GM18505 (cell line): ENCODE measurements around the gene RFX4.

ENCODE experiments used
- ATAC-seq: cut with Tn5 transposase; IDR thresholded peaks from one replicate; pipeline ENCODE4 v1.9.1; 2021; ENCODE audit not compliant: unreplicated experiment
- POLR2A ChIP-seq: IDR thresholded peaks from 4 replicates; pipeline ENCODE4 v1.6.1; 2011; ENCODE audit warnings: borderline replicate concordance; ENCODE audit not compliant: insufficient read depth, insufficient read length; ENCODE audit errors: extremely low read depth

RFX4 gene

GRCh38 chr12:106584104-106585064 is 1.6 kb downstream of the RFX4 start:
- no peak for ATAC-seq

DNA sequence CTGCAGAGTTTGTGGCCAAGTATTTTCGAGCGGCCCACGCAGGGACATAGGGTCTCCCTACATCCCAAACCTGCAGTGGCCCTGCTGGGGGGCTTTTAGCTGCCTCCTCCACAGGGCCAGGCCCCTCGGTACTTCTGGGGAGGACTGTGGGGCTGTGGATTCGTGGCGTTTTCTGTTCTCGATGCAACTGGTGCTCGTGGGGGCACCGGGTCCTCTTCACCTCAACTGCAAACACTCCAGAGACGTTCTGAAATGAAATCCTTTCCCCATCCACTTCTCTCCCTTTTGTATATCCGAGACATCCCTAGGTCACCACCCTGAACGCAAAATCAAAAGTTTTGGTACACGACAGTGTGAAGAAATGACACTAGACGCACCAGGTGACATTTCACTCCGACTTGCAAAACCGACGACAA is 2.3 kb downstream of the RFX4 start:
- TF ChIP-seq POLR2A, result no peak
- no peak for ATAC-seq

More at GRCh38 chr12:106584104-106585064, 1.6 kb downstream of the RFX4 start:
- no peak for TF ChIP-seq POLR2A

- TF ChIP-seq POLR2A, result no peak
- no peak for ATAC-seq
These were observed 2.9 kb downstream of the RFX4 start for GRCh38 chr12:106585521-106586277.

GRCh38 chr12:106586278-106586802 is 3.5 kb downstream of the RFX4 start:
- TF ChIP-seq POLR2A, result no peak
- no peak for ATAC-seq

- TF ChIP-seq POLR2A, result no peak
- no peak for ATAC-seq
These were observed 4.2 kb downstream of the RFX4 start for GRCh38 chr12:106586803-106587684.

DNA sequence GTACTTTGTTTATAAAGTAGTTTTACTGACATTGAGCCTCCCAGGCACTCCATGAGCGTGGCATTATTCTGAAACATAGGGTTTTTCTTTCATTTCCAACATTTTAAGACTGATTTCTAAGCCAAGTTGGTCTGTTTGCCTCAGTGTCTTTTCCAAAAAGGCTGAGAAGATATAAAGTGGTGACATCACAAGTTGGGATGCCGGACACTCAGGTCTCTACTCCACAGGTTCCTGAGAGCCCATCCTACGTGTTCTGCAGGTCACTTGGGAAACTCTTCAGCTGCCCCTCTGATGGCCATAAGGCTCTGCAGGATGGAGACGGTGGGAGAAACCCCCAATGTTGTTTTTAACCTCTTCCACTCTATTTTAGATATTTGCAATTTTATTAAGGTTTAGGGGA is 6.0 kb downstream of the RFX4 start:
- no peak for ATAC-seq
- TF ChIP-seq POLR2A, result no peak

DNA sequence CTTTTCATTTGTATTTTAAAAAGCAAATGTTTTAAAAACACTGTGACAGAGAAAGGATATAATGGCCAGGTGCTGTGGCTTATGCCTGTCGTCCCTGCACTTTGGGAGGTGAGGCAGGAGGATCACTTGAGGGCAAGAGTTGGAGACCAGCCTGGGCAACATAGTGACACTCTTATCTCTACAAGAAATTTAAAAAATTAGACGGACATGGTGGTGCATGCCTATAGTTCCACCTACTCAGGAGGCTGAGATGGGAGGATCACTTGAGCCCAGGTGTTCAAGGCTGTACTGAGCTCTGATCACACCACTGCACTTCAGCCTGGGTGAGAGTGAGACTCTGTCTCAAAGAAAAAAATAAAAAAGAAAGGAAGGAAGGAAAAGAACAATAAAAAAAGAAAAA is 7.8 kb downstream of the RFX4 start:
- no peak for TF ChIP-seq POLR2A
- ATAC-seq, result no peak

GRCh38 chr12:106594447-106594846 is 11.6 kb downstream of the RFX4 start:
- no peak for ATAC-seq
- no peak for TF ChIP-seq POLR2A

GRCh38 chr12:106595268-106595667 is 12.5 kb downstream of the RFX4 start:
- ATAC-seq, result no peak
- no peak for TF ChIP-seq POLR2A

GRCh38 chr12:106598003-106598402 is 15.2 kb downstream of the RFX4 start:
- no peak for TF ChIP-seq POLR2A
- ATAC-seq, result no peak

DNA sequence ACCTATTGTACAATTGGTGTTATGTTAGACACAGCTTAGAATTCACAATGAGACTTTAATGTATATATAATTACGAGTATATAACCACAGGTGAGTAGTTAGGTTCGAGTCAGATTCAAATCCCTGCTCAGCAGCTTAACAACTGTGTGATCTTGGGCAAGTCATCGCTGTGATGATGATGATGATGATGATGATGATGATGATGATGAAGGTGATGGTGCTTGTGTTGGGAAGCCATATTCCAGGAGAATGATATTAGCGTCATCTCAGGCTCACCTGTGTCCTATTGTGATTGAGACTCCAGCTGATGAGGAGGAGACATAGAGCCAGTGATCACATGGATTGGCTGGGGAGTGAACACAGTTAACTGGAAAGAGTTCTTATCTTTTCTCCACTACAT is 16.5 kb downstream of the RFX4 start:
- no peak for TF ChIP-seq POLR2A
- ATAC-seq, result no peak

- no peak for ATAC-seq
- no peak for TF ChIP-seq POLR2A
These were observed 17.7 kb downstream of the RFX4 start for GRCh38 chr12:106600503-106600902.

GRCh38 chr12:106601031-106601430 is 18.2 kb downstream of the RFX4 start:
- ATAC-seq, result no peak
- TF ChIP-seq POLR2A, result no peak
